Measurements from ENCODE around the gene TARS3.
A peak's percentile ranks its signal among the peaks of the same experiment; 100 is the strongest.

DNA sequence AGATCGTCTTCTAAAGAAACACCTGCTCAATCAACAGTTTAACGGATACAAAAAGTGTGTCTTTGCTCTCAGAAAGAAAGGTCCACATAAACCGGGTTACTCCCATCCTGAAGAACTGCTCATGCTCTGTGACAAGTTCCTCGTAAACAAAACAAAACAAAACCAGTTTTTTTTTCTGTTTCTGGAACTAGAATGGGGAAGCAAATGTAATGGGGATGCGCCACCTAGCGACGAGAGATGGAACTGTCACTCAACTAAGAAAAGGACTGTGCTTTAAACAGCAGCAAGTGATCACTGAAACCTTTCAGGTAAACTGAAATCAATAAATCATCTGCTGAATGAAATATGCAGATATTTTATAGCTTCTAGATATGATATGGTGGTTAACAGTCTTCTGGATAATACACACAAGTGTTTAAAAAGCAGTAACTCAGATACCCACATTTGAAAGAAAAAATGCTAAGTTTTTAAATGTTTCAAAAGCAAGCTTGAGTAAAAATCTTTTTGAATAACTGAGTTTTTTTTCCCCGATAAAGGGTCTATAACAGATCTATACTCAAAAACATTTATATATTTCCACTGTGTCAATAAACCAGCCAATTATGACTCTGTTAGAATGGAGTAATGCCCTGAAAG is 83.0 kb downstream of the TARS3 start:
- TF ChIP-seq POLR2AphosphoS5 (IDR thresholded peaks at IDR 0.05) (no peak), CTCF (IDR thresholded peaks at IDR 0.05) (peak; percentile 83 to 89 (median 88))
